Coronary artery (tissue), 2 donors: ENCODE results near the gene TYROBP.
"Not testable (repeated sequence)": the region's sequence is repeated elsewhere in the genome, so short reads cannot be mapped to it uniquely, and the experiment has no call there.

Source experiments
- DNase-seq: peaks from one replicate; pipeline ENCODE4 v3.0.0-alpha.2; 2017; ENCODE audit warnings: low spot score
- H3K27ac ChIP-seq, 2 donors: fragments of 200-600 bp; sonication (generic); one replicate each; pipeline ENCODE4 v1.5.1; 2016 to 2019
- H3K4me3 ChIP-seq: fragments of 200-600 bp; sonication (generic); 2 replicates; pipeline ENCODE4 v1.5.1; 2016; ENCODE audit warnings: mild to moderate bottlenecking, moderate library complexity
- CTCF ChIP-seq: fragments of 200-600 bp; sonication (generic); IDR thresholded peaks from one replicate; pipeline ENCODE4 v1.5.1; 2019; ENCODE audit warnings: antibody characterized with exemption

Gene TYROBP

GRCh38 chr19:35911790-35912189, 3.7 kb upstream of the TYROBP start:
- DNase-seq = no peak
- H3K27ac ChIP-seq = no peak overlapping the region
- no peak for TF ChIP-seq CTCF
- no peak overlapping the region for H3K4me3 ChIP-seq

DNA sequence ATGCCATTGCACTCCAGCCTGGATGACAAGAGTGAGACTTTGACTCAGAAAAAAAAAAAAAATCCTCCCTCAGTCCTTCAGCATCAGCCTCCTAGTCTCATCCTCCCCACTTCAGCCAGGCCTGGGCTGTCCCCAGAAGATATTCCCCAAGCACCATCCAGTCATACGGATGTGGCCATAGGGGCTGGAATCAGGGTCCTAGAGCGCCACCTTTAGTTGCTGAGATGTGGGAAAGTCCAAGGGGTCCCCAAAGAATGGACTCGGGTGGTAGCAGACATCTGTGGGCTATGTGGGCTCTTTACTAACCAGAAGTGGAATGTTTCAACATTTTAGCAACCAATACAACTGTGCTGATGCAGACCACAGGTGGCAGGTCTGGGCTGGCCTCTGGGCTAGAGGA, 3.1 kb upstream of the TYROBP start:
- TF ChIP-seq CTCF = no peak
- DNase-seq = no peak
- no peak overlapping the region for H3K27ac ChIP-seq

GRCh38 chr19:35910355-35910754, 2.3 kb upstream of the TYROBP start:
- not testable (repeated sequence) for DNase-seq, H3K4me3 ChIP-seq
- peak overlapping the region in 1 of 2 donors; percentile 84 for H3K27ac ChIP-seq

More for the DNA sequence above, 3.1 kb upstream of the TYROBP start:
- no peak overlapping the region for H3K4me3 ChIP-seq

DNA sequence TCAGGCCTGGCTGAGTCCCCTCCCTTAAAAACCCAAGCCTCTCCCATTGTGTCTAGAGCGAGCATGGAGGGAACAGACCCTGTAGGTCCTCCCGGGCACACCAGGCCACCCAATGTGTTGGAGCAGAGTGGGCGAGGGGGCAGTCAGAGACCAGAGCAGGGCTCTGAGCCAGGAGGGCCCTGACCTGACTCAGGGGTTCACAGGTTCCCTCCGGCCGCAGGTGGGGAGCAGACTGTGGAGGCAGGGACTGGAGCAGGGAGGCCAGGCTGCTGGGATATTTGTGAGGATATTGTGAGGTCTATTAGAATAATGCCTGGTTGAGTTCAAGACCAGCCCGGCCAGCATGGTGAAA, 1.6 kb upstream of the TYROBP start:
- no peak for TF ChIP-seq CTCF
- Histone ChIP-seq H3K27ac (peak overlapping the region in 1 of 2 donors; percentile 84), H3K4me3 (no peak overlapping the region)
- DNase-seq = no peak

- no peak for DNase-seq
- H3K4me3 ChIP-seq = peak overlapping the region; percentile 6
- H3K27ac ChIP-seq = peak overlapping the region in 1 of 2 donors; percentile 84
- no peak for TF ChIP-seq CTCF
These were observed 1.0 kb upstream of the TYROBP start for GRCh38 chr19:35908973-35909683.

DNA sequence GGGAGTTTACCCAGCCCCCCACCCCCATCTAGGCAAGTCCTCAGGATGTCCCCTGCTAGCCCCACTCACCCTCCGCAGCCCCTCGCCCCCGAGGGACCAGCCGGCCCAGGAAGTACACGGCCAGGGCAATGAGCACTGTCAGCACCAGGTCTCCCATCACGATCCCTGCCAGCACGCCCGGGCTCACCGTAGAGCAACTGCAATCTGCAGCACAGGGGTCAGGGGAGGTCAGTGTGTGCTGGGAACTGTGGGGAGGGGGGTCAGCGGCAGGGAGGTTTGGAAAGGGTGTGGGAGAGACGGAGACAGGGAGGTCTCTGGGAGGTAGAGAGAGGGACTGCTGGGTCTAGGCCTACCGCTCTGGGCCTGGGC, 734 bp downstream of the TYROBP start:
- TF ChIP-seq CTCF = no peak
- no peak for DNase-seq
- Histone ChIP-seq H3K4me3 (peak overlapping the region; percentile 58), H3K27ac (peak overlapping the region in 1 of 2 donors; percentile 78)

DNA sequence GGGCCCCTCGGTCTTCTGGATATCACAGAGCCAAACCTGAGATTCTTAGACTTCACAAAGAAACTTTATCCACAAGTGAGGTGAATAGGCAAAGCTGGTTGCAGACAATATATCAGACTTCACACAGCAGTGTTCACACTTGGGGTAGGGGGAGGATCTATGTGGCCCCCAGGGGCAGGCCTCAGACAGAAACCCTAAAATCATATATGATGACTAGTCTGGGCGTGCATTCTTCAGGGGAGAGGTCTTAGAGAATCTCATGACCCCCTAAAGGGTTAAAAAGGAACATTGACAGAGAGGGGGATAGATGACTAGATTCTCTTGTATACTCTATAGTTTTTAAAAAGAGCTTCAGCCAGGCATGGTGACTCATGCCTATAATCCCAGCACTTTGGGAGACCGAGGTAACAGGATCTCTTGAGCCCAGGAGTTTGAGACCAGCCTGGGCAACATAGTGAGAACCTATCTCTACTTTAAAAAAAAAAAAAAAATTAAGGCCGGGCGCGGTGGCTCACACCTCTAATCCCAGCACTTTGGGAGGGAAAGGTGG, 2.8 kb downstream of the TYROBP start:
- Histone ChIP-seq H3K27ac (peak overlapping the region in 1 of 2 donors; percentile 56), H3K4me3 (no peak overlapping the region)
- DNase-seq = no peak
- TF ChIP-seq CTCF = no peak
